GM11168 (cell line): Measurements from ENCODE around the gene EXOC7.
"Not testable (repeated sequence)": the region's sequence is repeated elsewhere in the genome, so short reads cannot be mapped to it uniquely, and the experiment has no call there.

Source experiments
- in situ Hi-C: fragments of 300-500 bp; cut with MboI; formaldehyde crosslinking; loops from one replicate; pipeline ENCODE4 v1.12.0; 2022; ENCODE audit warnings: low sequenced_read_pairs; ENCODE audit not compliant: unreplicated experiment

The EXOC7 gene

DNA sequence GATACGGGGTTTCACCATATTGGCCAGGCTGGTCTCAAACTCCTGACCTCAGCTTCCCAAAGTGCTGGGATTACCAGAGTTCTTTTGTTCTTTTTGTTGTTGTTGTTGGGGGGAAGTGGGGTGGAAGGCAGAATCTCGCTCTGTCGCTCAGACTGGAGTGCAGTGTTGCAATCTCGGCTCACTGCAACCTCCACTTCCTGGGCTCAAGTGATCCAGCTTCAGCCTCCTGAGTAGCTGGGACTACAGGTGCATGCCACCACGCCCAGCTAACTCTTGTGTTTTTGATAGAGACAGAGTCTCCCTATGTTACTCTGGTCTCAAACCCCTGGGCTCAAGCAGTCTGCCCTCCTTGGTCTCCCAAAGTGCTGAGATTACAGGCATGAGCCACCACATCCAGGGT lies 25.2 kb downstream of the EXOC7 start:
- in situ Hi-C loops = not testable (repeated sequence)

- in situ Hi-C loops = no loop called here
These were observed 25.9 kb downstream of the EXOC7 start for GRCh38 chr17:76077584-76078110.

- in situ Hi-C loops = no loop called here
These were observed 26.6 kb downstream of the EXOC7 start for GRCh38 chr17:76076765-76077583.

DNA sequence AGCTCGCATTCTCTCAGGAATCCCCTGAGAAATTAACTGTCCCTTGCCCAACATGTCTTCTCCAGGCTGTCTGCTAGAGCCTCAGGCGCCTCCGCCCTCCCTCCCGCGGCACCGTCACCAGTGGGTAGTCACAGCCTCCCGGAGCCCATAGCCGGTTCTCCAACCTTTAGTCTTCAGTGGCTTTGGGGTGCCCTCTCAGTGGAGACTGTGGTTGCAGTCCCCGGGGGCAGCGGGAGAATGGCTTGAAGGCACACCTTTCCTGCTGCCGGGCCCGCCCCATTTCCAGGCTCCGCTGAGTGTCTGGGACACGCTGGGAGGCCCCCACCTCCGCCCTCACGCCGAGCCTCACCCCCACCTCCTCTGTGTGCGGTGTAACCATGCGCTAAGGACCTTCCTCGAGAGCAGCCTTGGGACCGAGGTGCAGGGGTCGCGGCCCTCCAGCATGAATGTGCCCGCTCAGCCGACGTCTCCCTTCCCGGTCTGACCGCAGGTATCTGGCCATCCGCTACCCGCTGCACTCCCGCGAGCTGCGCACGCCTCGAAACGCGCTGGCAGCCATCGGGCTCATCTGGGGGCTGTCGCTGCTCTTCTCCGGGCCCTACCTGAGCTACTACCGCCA lies 27.3 kb downstream of the EXOC7 start:
- in situ Hi-C loops = no loop called here

DNA sequence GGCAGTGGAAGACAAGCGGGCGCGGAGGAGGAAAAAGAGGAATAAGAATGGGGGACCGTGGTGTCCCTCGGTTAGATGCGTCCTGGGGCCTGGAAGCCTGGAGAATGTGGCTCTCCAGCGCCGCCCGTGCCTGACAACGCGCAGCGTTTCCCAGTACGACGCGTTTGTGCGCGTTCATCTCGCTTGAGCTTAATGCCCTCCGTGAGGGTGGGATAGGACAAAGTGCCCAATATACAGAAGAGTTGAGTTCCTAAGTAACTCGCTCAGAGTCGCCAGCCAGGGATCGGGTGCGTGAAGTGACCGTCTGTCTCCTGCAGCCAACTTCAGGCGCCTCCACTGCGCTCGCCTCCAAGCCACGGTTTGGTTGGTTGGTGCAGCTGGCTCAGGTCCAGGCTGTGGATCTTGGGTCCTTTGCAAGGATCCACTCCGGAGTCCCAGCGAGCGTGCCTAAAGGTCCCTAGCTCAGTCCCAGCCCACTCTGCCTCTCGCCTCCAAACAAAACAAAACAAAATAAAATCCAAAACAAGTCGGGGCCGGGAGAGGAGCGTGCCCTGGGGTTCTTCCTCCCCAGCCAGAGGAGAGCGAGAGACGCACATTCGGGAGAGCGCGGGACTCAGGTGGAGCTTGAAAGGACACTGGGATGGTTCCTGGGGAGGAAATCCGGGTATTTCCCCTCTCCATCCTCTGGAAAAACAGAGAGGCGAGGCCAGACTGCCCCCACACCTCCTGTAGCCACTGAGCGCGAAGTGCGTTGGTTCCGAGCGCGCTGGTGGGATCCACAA lies 28.0 kb downstream of the EXOC7 start:
- in situ Hi-C loops = no loop called here

GRCh38 chr17:76074390-76075363 lies 28.9 kb downstream of the EXOC7 start, which contains the start of gene GALR2:
TSS of gene GALR2 (plus strand) at chr17:76074781. CDS start at chr17:76074884, 103 bp downstream.
- in situ Hi-C loops = no loop called here

DNA sequence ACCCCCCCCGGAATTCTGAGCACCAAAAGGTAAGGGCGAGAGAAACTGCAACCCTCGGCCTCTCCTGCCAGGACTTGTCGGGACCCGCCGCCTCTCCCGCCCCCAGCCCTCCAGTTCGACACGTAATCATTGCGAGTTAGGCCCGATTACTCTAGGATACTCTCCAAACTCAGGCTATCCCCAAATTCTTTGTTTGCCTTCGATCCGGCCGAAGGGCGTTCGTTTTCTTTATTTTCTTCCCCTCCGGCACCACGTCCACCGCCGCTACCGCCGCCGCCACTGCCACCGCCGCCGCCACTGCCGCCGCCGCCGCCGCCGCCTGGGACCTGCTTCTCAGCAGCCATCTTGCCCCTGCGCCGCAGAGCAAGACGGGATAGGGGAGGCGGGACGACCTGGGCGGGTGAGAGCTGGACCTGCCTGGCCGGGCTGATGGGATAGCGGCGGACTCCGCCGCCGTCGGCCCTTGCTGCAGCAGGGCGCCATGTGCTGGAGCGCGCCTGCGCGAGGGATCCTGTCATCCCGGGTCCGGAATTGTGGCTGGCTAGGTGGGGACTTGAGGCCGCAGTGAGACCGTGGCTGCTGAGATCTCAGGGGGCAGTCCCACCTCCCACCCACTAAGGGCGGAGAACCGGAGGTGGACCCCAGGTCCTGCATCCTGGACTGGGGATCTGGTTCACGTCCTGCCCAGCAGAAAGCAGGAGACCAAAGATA lies 31.3 kb downstream of the EXOC7 start, which contains the start of gene SRP68:
TSS of gene SRP68 (minus strand) at position 370 of the 711 bp plus-strand sequence. CDS start at position 344, 26 bp downstream.
- in situ Hi-C loops = no loop called here

GRCh38 chr17:76071531-76072147 lies 31.9 kb downstream of the EXOC7 start:
- in situ Hi-C loops = no loop called here

DNA sequence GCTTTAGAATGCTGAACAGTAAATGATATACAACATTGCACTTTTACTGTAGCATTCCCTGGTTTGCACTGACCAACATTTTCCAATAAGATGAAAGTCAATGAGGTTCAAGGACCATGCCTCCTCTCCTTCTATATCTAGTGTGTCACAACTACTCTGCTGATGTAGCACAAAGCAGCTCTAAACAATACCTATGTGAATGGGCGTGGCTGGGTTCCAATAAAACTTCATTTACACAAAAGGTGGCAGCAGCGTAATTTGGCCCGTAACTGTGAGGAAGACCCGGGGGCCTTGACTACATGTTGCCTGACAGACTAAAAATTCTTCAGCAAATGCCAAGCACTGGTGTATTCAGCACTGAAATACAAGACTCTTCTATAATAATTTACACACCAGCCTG lies 37.8 kb downstream of the EXOC7 start:
- in situ Hi-C loops = no loop called here

- in situ Hi-C loops = no loop called here
These were observed 39.6 kb downstream of the EXOC7 start for GRCh38 chr17:76063875-76064546.

- in situ Hi-C loops = not testable (repeated sequence)
These were observed 45.3 kb downstream of the EXOC7 start for GRCh38 chr17:76058264-76058663.

DNA sequence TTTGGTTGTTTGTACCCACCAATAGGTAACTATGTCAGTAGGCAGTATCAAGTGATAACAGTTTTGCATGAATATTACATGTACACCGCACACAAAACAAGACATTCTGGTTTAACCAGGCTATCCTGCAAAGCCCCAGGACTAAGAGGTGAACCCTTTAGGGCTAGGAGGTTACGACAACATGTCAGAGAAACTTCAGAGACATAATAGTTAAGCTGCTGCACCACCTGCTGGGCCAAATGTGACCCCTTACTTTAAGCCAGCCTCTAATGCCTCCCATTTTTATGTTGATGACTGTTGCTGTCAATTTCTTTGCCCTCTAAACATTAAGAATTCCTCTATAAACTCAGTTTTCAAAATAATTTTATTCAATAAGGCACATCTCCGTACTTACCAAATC lies 46.7 kb downstream of the EXOC7 start:
- in situ Hi-C loops = no loop called here

GRCh38 chr17:76054112-76054476 lies 49.5 kb downstream of the EXOC7 start:
- in situ Hi-C loops = no loop called here

GRCh38 chr17:76053246-76054111 lies 50.1 kb downstream of the EXOC7 start:
- in situ Hi-C loops = no loop called here

DNA sequence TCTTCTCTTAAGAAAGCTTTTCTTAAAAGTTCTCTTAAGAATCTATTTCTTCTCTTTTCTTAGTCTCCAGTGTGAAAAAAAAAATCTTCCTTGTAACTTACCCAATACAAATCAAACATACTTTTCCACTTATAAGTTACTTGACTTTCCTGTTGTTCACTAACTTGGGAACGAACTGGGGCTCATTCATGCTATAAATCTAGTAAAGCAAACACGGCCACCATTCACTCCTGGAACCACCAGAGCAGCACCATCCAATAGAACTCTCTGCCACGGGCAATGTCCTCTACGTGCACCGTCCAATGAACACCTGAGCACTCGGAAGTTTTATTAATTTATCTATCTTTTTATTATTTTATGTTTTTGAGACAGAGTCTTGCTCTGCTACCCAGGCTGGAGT lies 52.0 kb downstream of the EXOC7 start:
- in situ Hi-C loops = no loop called here

DNA sequence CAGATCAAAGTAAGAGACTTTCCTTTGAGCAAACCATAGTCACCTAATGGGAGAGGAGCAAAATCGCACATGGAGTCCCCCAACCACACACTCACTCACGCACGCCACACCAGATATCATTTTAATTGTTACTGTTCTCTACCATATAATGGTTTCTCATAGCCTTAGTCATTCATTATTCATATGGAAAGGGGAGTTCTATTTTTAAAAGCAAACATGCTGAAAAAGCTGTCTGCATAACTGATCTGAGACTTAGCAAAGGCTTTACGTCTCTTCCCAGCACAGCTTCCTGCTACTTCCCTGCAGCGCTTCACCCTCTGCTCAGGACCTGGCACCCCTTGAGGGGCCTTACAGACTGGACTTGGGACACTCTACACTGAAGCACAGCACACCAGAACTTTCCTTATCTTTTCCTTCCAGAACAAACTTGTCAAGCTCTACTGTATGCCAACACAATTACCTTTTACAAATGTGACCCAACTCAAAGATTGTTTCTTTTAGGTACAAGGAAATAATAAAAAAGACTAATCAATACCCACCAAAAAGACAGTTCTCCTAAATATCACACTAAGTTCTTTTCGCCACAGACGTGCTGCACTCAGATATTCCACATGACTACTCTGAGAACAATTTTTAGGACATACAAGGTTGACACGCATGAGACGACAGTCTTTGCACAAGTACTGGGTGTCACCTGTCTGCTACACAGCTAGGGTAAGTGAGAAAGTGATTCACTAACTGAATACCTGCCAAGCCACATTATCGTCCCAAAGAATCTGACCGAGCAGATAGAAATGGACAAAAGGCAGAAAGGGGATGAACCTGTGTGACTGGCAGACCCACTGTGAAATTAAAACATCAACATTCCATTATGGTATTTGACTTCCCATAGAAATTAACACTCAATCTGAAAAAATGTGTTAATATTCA lies 52.8 kb downstream of the EXOC7 start:
- in situ Hi-C loops = no loop called here
